Epithelial cell of proximal tubule (primary cell): ENCODE data around the gene FANCM. TPM values are rescaled to one million over a fixed set of nuclear protein-coding genes. Genes with fewer than 3 reads are reported as not detected.

Source experiments
- DNase-seq: peaks from one replicate; pipeline ENCODE4 v3.0.0-alpha.2; 2011; ENCODE audit warnings: low read depth
- H3K4me3 ChIP-seq: 2 replicates; pipeline ENCODE4 v1.5.1; 2011; ENCODE audit warnings: low read depth, mild to moderate bottlenecking, low read length
- total RNA-seq: library from RNA; depleted of rRNA; stranded (reverse); fragments of >200 nt; gene quantifications from 2 replicates; pipeline ENCODE4 v1.2.3, GENCODE V29; 2015
- TF ChIP-seq, protein P1 (sequence below): conservative IDR thresholded peaks from 2 replicates; pipeline ENCODE4 v1.5.1; 2012; ENCODE audit warnings: low read depth, mild to moderate bottlenecking, low read length

Gene FANCM
- total RNA-seq, 1 donor from 2014 or later, result 3.9 TPM

DNA sequence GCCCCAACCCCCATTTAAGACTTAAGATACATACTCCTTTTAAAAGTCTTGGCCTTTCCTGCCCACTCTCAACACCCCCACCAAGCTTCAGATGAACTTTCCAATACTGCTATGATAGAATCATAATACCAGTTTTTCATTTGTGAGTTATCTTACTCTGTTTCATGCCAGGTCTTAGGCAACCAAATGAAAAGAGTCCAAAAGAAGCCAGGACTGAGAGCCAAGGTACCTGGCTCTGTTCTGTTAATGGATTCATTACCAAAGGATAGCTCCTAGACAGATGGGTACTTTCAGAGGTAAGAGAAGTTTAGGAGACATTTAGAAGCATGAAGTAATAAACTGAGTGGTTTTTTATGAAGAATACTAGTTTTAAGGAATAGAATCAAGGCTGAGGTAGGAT lies 34.2 kb downstream of the FANCM start:
- TF ChIP-seq, protein P1, sequence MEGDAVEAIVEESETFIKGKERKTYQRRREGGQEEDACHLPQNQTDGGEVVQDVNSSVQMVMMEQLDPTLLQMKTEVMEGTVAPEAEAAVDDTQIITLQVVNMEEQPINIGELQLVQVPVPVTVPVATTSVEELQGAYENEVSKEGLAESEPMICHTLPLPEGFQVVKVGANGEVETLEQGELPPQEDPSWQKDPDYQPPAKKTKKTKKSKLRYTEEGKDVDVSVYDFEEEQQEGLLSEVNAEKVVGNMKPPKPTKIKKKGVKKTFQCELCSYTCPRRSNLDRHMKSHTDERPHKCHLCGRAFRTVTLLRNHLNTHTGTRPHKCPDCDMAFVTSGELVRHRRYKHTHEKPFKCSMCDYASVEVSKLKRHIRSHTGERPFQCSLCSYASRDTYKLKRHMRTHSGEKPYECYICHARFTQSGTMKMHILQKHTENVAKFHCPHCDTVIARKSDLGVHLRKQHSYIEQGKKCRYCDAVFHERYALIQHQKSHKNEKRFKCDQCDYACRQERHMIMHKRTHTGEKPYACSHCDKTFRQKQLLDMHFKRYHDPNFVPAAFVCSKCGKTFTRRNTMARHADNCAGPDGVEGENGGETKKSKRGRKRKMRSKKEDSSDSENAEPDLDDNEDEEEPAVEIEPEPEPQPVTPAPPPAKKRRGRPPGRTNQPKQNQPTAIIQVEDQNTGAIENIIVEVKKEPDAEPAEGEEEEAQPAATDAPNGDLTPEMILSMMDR, result no peak
- DNase-seq, result no peak
- H3K4me3 ChIP-seq, result no peak overlapping the region

DNA sequence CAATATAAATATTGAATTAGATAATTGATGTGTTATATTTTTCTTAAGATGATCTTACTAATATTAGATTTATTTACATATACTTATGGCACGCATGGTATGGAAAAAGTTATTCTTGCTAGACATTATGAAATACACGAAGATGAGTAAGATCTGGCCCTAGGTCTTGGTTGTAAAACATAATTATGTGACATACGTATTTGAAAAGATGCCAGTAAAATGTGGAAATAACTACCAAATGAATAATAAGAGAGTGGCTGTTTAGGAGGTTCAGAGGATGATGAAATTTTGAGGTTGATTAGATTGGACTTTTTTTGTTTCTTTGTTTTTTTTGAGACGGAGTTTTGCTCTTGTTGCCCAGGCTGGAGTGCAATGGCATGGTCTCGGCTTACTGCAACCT lies 41.3 kb downstream of the FANCM start:
- H3K4me3 ChIP-seq, result no peak overlapping the region
- no peak for DNase-seq
- TF ChIP-seq, protein P1, result no peak

DNA sequence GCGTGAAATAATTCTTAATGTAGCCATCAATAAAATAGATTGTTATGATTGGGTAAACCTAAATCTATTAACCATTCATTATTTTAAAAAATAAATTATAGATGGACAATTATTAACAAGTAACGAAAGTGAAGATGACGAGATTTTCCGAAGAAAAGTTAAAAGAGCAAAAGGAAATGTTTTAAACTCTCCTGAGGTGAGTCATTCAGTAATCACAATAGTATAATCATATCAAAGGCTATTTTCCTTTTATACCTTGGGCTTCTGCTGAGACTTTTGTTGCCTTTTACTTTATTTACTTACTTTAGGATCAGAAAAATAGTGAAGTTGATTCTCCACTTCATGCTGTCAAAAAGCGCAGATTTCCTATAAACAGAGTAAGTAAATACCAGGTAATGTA lies 45.6 kb downstream of the FANCM start:
- TF ChIP-seq, protein P1, result no peak
- no peak for DNase-seq
- H3K4me3 ChIP-seq, result no peak overlapping the region

DNA sequence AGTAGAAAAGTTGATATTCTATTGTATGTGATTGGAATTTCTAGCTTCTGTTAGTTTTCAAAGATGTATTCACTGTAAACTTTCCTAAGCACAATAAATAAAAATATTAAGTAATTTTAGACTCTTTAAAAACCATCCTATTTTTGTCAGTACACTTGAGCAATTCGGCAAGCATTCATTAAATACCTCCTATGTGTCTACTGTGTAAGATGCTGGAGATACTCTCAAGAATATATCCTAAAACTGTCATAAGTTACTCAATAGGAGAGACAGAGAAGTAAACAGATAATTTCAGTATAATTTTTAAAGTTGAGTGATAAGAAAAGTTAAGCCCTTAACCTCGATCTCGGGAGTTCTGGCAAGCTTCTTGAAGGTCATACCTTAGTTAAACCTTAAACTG lies 46.1 kb downstream of the FANCM start:
- DNase-seq, result no peak
- no peak overlapping the region for H3K4me3 ChIP-seq
- TF ChIP-seq, protein P1, result no peak

DNA sequence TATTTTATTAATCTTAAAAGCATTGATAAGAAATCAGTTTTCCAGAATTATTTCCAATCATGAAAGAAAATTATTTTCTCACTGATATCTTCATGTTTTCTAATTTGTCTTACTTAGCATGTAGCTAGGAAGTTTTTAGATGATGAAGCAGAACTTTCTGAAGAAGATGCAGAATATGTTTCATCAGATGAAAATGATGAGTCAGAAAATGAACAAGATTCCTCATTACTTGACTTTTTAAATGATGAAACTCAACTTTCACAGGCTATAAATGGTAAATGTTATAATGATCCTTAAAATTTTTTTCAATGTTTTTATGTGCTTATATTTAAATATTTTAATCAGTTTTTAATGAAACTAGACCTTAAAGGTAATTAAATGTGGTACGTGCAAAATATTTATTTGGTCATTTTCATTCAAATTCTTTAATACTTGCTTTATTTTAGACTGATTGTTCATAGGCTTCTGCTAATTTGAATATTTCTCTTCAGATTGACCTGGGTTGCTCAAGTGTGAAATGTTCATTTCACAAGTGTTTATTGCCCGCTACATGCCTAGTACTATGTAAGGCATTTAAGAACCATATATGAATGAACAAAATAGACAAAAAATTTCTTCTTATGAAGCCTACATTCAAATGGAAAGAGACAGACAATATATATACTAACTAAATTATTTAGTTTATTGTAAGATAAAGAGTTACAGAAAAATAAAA lies 49.5 kb downstream of the FANCM start:
- H3K4me3 ChIP-seq, result no peak overlapping the region
- TF ChIP-seq, protein P1, result no peak
- no peak for DNase-seq

DNA sequence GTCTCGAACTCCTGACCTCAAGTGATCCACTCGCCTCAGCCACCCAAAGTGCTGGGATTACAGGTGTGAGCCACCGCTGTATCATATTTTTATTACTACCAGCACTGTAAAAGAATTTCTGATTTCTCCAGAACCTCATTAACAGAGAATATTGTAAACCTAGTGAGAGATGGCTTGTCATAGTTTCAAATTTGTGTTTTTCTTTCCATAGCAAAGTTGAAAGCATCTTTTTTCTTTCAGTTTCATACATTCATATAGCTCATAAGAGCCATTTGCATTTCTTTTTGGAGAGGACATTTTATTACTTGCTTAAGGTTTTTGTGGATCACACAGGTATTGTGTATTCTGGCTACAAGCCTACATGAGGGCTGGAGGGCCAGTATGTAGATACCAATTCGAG lies 59.2 kb downstream of the FANCM start:
- no peak overlapping the region for H3K4me3 ChIP-seq
- DNase-seq, result no peak
- TF ChIP-seq, protein P1, result no peak

DNA sequence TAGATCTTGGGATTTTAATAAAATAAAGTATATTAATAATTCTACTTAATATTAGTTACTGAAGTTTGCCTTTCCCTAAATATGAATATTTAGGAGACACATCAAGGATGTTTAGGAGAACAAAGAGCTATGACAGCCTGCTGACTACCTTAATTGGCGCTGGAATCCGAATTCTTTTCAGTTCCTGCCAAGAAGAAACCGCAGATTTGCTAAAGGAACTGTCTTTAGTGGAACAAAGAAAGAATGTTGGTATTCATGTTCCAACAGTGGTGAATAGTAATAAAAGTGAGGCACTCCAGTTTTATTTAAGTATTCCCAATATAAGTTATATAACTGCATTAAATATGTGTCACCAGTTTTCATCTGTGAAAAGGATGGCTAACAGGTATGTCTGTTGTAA lies 62.8 kb downstream of the FANCM start:
- no peak overlapping the region for H3K4me3 ChIP-seq
- TF ChIP-seq, protein P1, result no peak
- no peak for DNase-seq
